Esophagus (tissue), 2 donors: ENCODE results near the gene ITGB5. TPM values are rescaled to one million over a fixed set of nuclear protein-coding genes. Genes with fewer than 3 reads are reported as not detected.

ENCODE experiments used
- H3K27ac ChIP-seq, 2 donors: one replicate each; pipeline ENCODE4 v1.5.1; 2013; ENCODE audit warnings: low read depth in 2 of 2, mild to moderate bottlenecking in 2 of 2, inconsistent platforms in 1 of 2, low read length in 1 of 2, moderate library complexity in 1 of 2
- H3K27me3 ChIP-seq, 2 donors: one replicate each; pipeline ENCODE4 v1.6.1; 2013; ENCODE audit warnings: low read length in 2 of 2, control low read depth in 1 of 2, mild to moderate bottlenecking in 1 of 2; ENCODE audit not compliant: insufficient read depth in 2 of 2, control insufficient read depth in 1 of 2
- H3K36me3 ChIP-seq, 2 donors: one replicate each; pipeline ENCODE4 v1.6.1; 2013; ENCODE audit warnings: low read length in 1 of 2; ENCODE audit not compliant: control insufficient read depth in 2 of 2, insufficient read depth in 2 of 2
- H3K4me1 ChIP-seq, 2 donors: one replicate each; pipeline ENCODE4 v1.6.1; 2013; ENCODE audit warnings: low read length in 1 of 2; ENCODE audit not compliant: control insufficient read depth in 2 of 2, insufficient read depth in 2 of 2
- H3K4me3 ChIP-seq, 2 donors: one replicate each; pipeline ENCODE4 v1.5.1; 2013; ENCODE audit warnings: low read length in 2 of 2, mild to moderate bottlenecking in 2 of 2, low read depth in 1 of 2, moderate library complexity in 1 of 2
- H3K9me3 ChIP-seq, 2 donors: one replicate each; pipeline ENCODE4 v1.6.1; 2013; ENCODE audit warnings: mild to moderate bottlenecking in 2 of 2, low read depth in 1 of 2, low read length in 1 of 2, moderate library complexity in 1 of 2; ENCODE audit not compliant: control insufficient read depth in 2 of 2, insufficient read depth in 1 of 2
- WGBS, 2 donors: extraction: QIAGEN DNeasy Blood & Tissue Kit; methylation state at CpG; one replicate each; pipeline ENCODE4 v1.1.7; 2013; 5-methylcytosine and 5-hydroxymethylcytosine counted together
- polyA plus RNA-seq, 2 donors: library from polyadenylated mRNA; stranded (reverse); fragments of 200-250 nt; gene quantifications; one replicate each; pipeline ENCODE4 v1.2.3, GENCODE V29; 2013
- donor health status: healthy with polysubstance abuse.
- donor health status: Bipolar disorder and iron deficiency.

The ITGB5 gene
- polyA plus RNA-seq, 2 donors = 19.5 to 39.6 TPM

GRCh38 chr3:124843047-124843446 lies 44.1 kb downstream of the ITGB5 start:
- H3K27ac ChIP-seq = no peak overlapping the region

DNA sequence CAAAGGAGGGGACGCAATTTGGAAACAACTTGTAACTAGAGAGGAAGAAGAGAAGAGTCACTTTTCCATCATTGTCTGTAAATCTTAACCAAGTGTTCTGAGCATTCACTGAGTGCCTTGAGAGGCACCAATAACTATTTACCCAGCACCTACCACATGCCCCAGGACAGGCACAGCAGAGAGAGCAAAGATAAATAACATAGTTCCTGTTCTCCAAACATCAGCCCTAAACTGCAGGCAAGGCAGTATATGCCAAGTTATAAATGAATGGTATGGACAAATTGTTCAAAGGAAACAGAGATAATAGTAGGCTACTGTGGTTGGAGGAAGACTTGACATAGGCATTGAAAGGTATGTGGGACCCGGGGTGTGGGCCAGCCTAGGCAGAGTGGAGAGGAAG lies 45.6 kb downstream of the ITGB5 start:
- Histone ChIP-seq H3K4me3 (no peak overlapping the region), H3K36me3 (peaks cover 0 to 13% of the 10 kb centered on the region in 2 donors), H3K27me3 (no peaks in the 10 kb centered on the region), H3K27ac (no peak overlapping the region), H3K9me3 (no peaks in the 10 kb centered on the region), H3K4me1 (peaks cover 3 to 10% of the 10 kb centered on the region in 2 donors)
- 84 to 93% methylated on average over 2 of the region's 2 CpGs for WGBS, 2 donors

More at GRCh38 chr3:124843047-124843446, 44.1 kb downstream of the ITGB5 start:
- H3K36me3 ChIP-seq = peaks cover 0 to 15% of the 10 kb centered on the region in 2 donors
- no peaks in the 10 kb centered on the region for H3K9me3 ChIP-seq
- 81 to 87% methylated on average over 4 of the region's 4 CpGs for WGBS, 2 donors
- no peak overlapping the region for H3K4me3 ChIP-seq
- H3K27me3 ChIP-seq = no peaks in the 10 kb centered on the region
- H3K4me1 ChIP-seq = peaks cover 3 to 5% of the 10 kb centered on the region in 2 donors

DNA sequence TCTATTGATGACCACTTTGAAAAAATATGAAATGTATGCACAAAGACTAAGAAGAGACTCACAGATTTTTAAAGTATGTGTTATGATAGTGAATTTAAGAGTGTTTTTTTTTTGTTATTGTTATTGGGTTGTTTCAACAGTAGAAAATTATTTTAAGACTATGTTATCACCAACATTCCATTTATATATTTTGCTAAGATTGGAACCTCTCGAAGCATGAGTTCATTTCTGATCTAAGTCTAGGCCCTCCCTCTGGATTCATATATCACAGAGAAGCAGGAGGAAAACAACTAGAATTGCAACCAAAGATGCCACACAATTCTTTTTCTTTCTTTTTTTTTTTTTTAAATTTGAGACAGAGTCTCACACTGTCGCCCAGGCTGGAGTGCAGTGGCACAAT lies 46.8 kb downstream of the ITGB5 start:
- no peak overlapping the region for H3K4me3 ChIP-seq
- 86 to 89% methylated on average over 2 of the region's 2 CpGs for WGBS, 2 donors
- no peaks in the 10 kb centered on the region for H3K9me3 ChIP-seq
- H3K27me3 ChIP-seq = no peaks in the 10 kb centered on the region
- H3K36me3 ChIP-seq = peaks cover 0 to 13% of the 10 kb centered on the region in 2 donors
- no peak overlapping the region for H3K27ac ChIP-seq
- H3K4me1 ChIP-seq = peaks cover 3 to 15% of the 10 kb centered on the region in 2 donors

GRCh38 chr3:124839896-124840295 lies 47.3 kb downstream of the ITGB5 start:
- peaks cover 5 to 18% of the 10 kb centered on the region in 2 donors for H3K4me1 ChIP-seq
- no peak overlapping the region for H3K27ac ChIP-seq
- H3K9me3 ChIP-seq = no peaks in the 10 kb centered on the region
- no peak overlapping the region for H3K4me3 ChIP-seq
- H3K27me3 ChIP-seq = no peaks in the 10 kb centered on the region
- H3K36me3 ChIP-seq = peaks cover 0 to 13% of the 10 kb centered on the region in 2 donors

GRCh38 chr3:124838963-124839362 lies 48.2 kb downstream of the ITGB5 start:
- H3K4me1 ChIP-seq = peaks cover 3 to 16% of the 10 kb centered on the region in 2 donors

GRCh38 chr3:124837730-124838186 lies 49.4 kb downstream of the ITGB5 start:
- Histone ChIP-seq H3K27ac (peak overlapping the region; percentile 79 to 86), H3K9me3 (no peaks in the 10 kb centered on the region), H3K4me1 (peaks cover 3 to 16% of the 10 kb centered on the region in 2 donors), H3K36me3 (peaks cover 0 to 10% of the 10 kb centered on the region in 2 donors), H3K27me3 (no peaks in the 10 kb centered on the region), H3K4me3 (no peak overlapping the region)
- WGBS, 2 donors = 25 to 31% methylated on average over 6 of the region's 6 CpGs

More at GRCh38 chr3:124838963-124839362, 48.2 kb downstream of the ITGB5 start:
- H3K27me3 ChIP-seq = no peaks in the 10 kb centered on the region
- H3K4me3 ChIP-seq = no peak overlapping the region
- H3K9me3 ChIP-seq = no peaks in the 10 kb centered on the region
- peaks cover 0 to 13% of the 10 kb centered on the region in 2 donors for H3K36me3 ChIP-seq
- H3K27ac ChIP-seq = no peak overlapping the region
- WGBS, 2 donors = 69 to 74% methylated on average over 3 of the region's 3 CpGs

DNA sequence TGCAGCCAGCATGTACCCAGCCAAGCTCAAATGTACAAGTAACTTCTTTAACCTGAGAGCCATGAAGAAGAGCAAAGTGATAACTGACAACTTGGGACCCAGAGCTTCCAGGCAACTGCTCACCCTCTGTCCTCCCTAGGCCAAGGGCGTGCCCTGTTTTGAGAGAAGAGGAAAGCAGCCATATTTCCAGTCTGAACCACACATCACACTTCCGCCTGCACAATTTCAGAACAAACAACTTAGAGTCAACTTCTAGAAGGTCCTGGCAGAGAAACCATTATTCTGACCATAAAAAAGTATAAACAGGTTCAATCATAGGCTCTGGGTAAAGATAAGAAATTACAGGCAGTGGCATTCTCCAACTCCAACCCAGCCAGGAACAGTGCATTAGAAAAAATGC lies 50.1 kb downstream of the ITGB5 start:
- peak overlapping the region; percentile 73 to 79 for H3K27ac ChIP-seq
- H3K27me3 ChIP-seq = no peaks in the 10 kb centered on the region
- WGBS, 2 donors = 55 to 76% methylated on average over 2 of the region's 2 CpGs
- H3K36me3 ChIP-seq = peaks cover 0 to 9% of the 10 kb centered on the region in 2 donors
- no peak overlapping the region for H3K4me3 ChIP-seq
- no peaks in the 10 kb centered on the region for H3K9me3 ChIP-seq
- peaks cover 3 to 16% of the 10 kb centered on the region in 2 donors for H3K4me1 ChIP-seq

- Histone ChIP-seq H3K36me3 (peaks cover 0 to 8% of the 10 kb centered on the region in 2 donors), H3K27me3 (no peaks in the 10 kb centered on the region), H3K4me3 (no peak overlapping the region), H3K27ac (no peak overlapping the region), H3K4me1 (peaks cover 3 to 16% of the 10 kb centered on the region in 2 donors), H3K9me3 (no peaks in the 10 kb centered on the region)
- WGBS, 2 donors = 76 to 86% methylated on average over 1 of the region's 1 CpG
These were observed 50.7 kb downstream of the ITGB5 start for GRCh38 chr3:124836448-124836847.

GRCh38 chr3:124834723-124835718 lies 52.1 kb downstream of the ITGB5 start:
- H3K27ac ChIP-seq = peak overlapping the region; percentile 20 to 71
- peaks cover 0 to 8% of the 10 kb centered on the region in 2 donors for H3K36me3 ChIP-seq
- H3K4me1 ChIP-seq = peaks cover 3 to 21% of the 10 kb centered on the region in 2 donors
- H3K4me3 ChIP-seq = no peak overlapping the region
- no peaks in the 10 kb centered on the region for H3K27me3 ChIP-seq
- WGBS, 2 donors = 29 to 32% methylated on average over 20 of the region's 20 CpGs
- H3K9me3 ChIP-seq = no peaks in the 10 kb centered on the region
